Activated CD4-positive, alpha-beta T cell treated with anti-CD3 and anti-CD28 coated beads, Interleukin-2, Interleukin-6, amounts not matched to agents 100 ng/mL and 50 ng/mL, durations not matched to agents 16 hours and 8 hours (primary cell): Measurements from ENCODE around the gene PSMD2.

Experiments
- DNase-seq: peaks from one replicate; pipeline ENCODE4 v3.0.0-alpha.2; 2020

PSMD2 gene

DNA sequence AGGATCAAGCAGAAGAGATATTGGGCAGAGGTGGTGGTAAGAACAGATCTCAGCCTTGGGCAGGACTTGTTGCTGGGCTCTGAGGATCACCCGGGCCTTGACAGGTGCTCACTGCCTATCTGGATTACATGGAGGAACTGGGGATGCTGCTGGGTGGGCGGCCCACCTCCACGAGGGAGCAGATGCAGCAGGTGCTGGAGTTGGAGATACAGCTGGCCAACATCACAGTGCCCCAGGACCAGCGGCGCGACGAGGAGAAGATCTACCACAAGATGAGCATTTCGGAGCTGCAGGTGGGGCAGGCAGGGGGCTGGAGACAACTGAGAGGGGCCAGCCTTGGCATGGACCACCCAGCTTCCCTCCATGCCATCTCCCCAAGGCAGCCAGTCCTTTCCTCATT, 15.4 kb upstream of the PSMD2 start:
- DNase-seq = no peak

DNA sequence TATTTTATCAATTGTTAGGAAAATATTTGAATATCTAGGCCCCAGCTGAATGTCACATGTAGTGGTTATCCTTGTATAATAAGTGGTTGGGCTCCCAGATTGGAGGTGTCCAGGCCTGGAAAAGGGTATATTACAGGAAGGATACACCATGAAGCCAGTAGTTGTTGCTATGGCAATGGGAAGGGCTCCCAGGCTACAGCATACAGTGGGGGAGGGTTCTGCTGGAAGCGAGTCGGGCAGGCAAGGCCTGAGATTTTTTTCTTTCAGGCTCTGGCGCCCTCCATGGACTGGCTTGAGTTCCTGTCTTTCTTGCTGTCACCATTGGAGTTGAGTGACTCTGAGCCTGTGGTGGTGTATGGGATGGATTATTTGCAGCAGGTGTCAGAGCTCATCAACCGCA, 14.3 kb upstream of the PSMD2 start:
- DNase-seq = peak; percentile 44

DNA sequence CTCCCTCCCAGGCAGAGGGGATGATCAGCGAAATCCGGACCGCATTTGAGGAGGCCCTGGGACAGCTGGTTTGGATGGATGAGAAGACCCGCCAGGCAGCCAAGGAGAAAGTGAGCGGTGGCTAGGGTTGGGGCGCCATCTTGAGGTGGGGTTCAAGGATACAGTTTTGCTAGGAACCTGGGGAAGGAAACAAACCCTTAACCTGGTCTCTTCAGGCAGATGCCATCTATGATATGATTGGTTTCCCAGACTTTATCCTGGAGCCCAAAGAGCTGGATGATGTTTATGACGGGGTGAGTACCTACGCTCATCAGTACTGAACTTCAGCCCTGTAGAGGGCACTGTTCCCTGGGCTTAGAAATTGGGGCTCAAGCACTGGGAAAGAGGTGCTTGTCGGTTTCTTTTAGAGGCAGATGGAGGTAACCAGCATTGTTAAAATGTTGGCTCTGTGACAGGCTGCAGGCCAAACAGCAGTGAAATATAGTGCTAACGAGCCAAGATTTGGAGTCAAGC, 9.6 kb upstream of the PSMD2 start:
- peak; percentile 76 for DNase-seq

DNA sequence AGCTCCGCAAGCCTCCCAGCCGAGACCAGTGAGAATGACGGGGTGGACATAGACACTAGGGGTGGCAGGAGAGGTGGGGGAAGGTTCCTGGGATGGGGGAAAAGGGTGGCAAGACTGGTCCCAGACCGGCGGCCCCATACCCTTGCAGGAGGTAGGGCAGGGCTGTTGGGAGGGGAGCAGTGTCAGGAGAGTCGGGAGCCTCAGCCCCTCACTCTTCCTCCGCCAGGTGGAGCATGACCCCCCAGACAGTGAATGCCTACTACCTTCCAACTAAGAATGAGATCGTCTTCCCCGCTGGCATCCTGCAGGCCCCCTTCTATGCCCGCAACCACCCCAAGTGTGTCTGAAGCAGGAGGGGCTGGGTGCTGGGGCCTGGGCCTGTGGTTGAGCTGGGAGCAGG, 8.7 kb upstream of the PSMD2 start:
- no peak for DNase-seq

DNA sequence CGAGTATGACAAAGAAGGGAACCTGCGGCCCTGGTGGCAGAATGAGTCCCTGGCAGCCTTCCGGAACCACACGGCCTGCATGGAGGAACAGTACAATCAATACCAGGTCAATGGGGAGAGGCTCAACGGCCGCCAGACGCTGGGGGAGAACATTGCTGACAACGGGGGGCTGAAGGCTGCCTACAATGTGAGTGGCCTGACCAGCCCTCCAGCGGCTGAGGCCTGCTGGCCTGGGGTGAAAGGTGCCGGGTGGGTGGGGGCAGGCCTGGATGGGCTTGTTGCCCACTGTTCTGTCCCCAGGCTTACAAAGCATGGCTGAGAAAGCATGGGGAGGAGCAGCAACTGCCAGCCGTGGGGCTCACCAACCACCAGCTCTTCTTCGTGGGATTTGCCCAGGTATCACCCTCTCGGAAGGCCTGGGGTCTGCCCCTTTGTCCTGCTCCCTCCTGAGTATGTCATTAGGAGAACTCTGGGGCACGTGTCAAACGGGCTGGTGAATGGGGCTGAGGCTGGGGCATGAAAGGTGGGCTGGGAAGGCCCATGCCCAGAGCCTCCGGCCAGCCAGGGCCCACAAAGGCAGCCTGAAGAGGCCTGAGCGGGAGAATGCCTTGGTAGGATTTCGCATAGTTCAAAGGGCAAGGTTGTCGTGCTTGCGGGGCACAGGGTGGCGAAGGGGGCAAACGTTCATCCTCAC, 7.8 kb upstream of the PSMD2 start:
- no peak for DNase-seq

DNA sequence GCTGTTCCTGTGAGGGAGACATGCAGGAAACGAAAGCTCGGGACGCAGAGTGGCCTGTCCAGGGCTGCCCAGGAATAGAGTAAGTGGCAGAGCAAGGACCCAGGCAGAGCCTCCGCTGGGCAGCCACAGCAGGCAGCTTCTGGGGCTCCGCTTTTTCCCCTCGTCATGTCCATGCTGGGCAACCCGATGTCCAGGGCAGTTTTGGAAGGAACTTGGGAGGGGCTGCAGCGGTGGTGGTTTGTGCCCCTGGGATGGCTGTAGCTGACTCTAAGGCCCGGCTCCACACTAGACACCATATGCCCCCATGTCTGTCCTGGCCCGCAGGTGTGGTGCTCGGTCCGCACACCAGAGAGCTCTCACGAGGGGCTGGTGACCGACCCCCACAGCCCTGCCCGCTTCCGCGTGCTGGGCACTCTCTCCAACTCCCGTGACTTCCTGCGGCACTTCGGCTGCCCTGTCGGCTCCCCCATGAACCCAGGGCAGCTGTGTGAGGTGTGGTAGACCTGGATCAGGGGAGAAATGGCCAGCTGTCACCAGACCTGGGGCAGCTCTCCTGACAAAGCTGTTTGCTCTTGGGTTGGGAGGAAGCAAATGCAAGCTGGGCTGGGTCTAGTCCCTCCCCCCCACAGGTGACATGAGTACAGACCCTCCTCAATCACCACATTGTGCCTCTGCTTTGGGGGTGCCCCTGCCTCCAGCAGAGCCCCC, 7.1 kb upstream of the PSMD2 start:
- no peak for DNase-seq

DNA sequence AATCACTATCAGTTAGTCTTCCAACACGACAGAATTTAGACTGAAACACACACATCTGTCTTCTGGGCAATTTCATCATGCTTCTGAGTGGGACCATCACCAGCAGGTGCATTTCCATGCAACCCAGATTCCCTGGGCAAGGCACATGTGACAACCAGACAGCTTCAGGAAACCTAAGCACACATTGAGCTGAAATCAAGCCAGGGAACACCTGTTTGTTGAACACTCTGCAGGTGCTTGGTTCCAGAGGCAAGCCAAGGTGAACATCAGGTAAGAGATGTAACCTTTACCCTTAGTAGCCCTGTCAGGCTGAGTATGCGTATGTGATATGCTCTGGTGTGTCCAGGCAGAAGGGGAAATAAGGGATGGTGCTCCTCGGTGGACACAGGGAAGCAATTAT, 3.3 kb upstream of the PSMD2 start:
- no peak for DNase-seq

DNA sequence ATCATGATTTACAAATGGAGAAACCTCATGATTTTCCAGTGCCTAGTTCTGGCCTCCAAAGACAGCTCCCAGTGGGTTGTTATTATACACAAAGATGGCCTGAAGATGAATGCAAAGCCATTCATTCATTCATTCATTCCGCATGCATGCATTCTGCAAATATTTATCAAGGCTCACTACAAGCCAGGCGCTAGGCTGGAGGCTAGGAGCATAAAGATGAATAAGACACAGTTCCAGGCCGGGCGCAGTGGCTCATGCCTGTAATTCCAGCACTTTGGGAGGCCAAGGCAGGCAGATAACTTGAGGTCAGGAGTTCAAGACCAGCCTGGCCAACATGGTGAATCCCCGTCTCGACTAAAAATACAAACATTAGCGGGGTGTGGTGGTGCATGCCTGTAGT, 2.4 kb upstream of the PSMD2 start:
- no peak for DNase-seq

DNA sequence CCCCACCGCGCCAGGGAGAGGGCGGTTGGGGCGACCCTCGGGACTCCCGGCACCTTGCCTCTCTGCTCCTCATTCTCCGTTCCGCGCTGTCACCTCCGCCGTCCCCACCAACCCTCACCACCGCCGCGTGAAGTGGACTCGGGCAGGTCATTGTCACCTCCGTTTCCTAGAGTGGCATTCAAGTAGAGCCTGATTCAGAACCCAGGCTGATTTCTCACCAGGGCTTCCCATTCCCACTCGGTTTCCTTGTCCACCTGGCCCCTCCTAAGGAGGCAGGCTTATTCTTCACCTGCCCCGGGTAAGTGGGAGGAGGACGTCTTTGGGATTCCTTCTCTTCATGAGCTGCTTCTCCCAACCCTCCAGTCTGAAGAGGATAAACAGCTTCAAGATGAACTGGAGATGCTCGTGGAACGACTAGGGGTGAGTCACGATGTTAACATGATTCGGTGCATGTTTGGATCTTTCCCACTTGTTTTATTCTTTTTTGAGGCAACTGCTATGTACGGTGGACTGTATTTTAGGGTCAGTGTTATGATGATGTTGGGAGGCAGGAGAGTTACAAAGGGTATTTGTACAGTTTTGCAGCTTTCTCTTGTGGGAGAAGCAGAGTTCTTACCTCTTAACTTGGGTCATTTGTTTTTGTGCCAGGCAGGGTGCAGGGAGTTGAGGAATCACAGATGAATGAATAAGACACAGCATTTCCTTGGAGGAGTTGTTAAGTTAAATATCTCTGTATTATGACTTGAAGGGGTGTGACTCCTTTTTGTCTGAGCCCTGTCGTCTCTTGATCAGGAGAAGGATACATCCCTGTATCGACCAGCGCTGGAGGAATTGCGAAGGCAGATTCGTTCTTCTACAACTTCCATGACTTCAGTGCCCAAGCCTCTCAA, 692 bp downstream of the PSMD2 start:
- DNase-seq = peak; percentile 14

DNA sequence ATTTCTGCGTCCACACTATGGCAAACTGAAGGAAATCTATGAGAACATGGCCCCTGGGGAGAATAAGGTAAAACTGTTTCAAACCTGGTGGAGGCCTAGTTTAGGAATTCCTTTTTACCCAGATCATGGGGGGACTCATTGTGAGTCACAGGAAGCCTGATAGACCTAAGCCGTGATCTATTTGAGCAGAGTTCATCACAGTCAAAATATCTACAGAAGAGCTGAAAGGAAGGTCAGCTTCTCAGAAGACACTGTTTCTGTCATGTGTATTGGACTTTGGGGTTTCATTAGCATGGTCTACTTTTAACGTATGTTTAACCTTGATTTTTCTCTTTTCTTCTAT, 1.3 kb downstream of the PSMD2 start:
- DNase-seq = no peak

DNA sequence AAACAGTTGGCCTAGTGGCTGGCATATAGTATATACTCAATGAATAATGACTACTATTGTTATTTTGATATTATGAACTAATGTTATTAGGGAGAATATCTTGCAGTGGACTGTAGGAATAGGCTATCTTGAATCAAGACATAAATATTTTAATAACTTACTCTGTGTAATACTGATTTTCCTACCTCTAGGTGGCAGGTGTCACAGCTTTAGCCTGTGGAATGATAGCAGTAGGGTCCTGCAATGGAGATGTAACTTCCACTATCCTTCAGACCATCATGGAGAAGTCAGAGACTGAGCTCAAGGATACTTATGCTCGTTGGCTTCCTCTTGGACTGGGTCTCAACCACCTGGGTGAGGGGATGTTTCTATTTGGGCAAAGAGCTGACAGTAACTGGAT, 6.5 kb downstream of the PSMD2 start:
- no peak for DNase-seq

DNA sequence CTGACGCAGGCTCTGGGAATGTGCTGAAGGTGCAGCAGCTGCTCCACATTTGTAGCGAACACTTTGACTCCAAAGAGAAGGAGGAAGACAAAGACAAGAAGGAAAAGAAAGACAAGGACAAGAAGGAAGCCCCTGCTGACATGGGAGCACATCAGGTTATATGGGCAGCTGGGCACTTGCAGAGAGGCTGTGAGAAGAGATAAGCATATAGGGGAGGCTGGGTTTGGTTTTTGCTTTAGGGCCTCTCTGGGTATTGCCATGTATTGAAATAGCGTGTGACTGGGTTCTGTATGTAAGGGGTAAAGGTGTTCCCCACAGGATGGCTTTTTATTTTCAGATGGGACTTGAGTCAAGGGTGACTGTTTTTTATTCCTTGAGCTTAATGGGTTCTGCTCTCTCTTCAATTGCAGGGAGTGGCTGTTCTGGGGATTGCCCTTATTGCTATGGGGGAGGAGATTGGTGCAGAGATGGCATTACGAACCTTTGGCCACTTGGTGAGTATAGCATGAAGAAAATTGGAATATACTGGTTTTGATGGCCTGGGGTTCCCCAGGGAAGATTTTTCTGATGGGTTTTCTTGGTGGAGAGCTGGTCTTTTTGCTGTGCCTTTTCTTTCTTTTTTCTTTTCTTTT, 7.4 kb downstream of the PSMD2 start:
- DNase-seq = no peak

DNA sequence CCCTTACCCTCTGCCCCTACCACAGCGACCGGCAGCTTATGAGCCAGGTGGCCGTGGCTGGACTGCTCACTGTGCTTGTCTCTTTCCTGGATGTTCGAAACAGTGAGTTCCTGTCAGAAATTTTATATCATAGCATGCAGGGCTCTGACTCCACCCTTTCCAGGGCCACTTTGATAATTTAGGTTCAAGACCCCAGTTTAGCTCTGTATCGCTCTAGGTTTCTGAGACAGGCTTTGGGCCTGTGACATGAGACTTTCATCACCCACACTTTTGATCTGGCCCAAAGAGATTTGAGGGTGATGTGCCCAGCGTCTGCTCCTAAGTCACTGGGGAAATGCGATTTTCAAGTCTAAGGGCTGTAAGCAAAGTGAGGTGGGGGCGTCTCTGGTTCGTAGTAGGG, 8.9 kb downstream of the PSMD2 start:
- no peak for DNase-seq

DNA sequence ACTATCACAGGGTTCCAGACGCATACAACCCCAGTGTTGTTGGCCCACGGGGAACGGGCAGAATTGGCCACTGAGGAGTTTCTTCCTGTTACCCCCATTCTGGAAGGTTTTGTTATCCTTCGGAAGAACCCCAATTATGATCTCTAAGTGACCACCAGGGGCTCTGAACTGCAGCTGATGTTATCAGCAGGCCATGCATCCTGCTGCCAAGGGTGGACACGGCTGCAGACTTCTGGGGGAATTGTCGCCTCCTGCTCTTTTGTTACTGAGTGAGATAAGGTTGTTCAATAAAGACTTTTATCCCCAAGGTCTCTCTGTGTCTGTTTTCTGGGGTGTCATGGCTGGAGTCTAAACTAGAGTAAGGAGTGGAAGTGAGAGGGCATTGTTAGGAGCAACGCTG, 9.7 kb downstream of the PSMD2 start:
- DNase-seq = no peak

DNA sequence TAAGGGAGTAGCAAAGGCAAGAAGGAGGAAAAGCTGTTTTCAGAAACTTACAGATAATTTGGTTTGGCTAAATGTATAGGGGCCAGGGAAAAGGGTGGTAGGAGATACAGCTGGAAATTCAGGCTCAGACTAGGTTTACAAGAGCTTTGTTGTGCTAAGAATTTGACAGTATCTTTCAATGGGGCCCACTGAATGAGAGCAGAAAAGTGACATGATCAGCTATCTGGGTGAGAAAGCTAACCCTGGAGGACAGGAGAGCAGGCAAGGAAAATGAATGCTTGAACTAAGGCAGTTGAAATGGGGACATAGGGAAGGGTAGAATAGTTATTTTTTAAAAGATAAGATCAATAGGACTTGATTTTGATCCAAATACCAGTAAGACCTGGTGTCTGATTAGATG, 12.6 kb downstream of the PSMD2 start:
- no peak for DNase-seq

DNA sequence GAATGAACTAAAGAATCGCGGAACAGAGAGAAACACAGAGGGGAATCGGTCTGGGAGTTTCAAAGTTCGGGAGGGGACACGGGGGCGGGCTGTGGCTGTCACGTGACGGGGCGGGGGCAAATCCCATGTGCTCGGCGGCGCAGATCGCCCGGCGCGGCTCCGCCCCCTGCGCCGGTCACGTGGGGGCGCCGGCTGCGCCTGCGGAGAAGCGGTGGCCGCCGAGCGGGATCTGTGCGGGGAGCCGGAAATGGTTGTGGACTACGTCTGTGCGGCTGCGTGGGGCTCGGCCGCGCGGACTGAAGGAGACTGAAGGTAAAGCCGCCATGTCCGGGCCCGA, 15.3 kb downstream of the PSMD2 start, which contains the start of gene EIF4G1:
Gene EIF4G1, plus strand, starts transcription at position 244 of the 337 bp plus-strand sequence. CDS start 1,191 bp downstream, outside the sequence.
- peak; percentile 96 for DNase-seq

DNA sequence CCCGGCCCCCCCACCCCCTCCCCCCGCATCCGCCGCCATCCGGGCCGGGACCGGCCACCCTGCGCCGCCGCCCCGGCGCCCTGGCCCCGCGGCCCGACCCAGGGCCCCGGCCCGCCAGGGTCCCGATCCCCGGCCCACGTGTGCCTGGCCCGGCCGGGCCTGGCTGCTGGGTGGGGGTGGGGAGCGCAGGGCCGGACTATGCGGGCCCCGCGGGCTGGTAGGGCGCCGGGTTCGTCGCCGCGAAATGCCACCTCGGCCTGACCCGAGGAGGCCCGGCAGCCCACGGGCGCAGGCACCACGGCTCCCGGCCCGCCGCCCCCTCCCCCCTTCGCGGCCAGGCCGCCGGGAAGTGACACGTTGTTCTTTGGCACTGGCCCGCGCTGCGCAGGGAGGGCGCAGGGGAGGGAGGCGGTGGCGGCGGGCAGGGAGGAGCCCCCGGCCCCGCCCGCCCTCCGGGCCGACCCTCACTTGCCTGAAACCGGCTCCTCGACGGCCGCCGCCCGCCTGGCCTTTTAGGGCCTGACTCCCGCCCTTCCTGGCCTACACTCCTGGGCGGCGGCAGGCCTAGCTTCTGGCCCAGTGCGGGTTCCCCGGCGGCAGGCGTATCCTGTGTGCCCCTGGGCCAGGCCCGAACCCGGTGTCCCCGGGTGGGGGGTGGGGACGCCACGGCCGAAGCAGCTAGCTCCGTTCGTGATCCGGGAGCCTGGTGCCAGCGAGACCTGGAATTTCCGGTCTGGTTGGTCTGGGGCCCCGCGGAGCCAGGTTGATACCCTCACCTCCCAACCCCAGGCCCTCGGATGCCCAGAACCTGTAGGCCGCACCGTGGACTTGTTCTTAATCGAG, 15.9 kb downstream of the PSMD2 start:
- peak; percentile 70 for DNase-seq

DNA sequence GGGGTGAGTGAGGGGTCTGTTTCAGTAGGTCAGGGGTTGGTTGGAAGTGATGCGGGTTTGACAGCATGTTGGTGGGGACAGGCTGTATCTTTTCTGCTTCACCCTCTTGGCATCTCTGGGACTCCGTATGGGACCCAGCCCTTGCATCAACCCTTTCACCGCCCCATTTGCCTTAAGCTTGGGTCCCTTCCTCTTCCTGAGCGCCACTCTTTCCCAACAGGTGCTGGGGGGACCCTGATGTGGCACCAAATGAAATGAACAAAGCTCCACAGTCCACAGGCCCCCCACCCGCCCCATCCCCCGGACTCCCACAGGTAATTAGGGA, 16.5 kb downstream of the PSMD2 start:
- no peak for DNase-seq

DNA sequence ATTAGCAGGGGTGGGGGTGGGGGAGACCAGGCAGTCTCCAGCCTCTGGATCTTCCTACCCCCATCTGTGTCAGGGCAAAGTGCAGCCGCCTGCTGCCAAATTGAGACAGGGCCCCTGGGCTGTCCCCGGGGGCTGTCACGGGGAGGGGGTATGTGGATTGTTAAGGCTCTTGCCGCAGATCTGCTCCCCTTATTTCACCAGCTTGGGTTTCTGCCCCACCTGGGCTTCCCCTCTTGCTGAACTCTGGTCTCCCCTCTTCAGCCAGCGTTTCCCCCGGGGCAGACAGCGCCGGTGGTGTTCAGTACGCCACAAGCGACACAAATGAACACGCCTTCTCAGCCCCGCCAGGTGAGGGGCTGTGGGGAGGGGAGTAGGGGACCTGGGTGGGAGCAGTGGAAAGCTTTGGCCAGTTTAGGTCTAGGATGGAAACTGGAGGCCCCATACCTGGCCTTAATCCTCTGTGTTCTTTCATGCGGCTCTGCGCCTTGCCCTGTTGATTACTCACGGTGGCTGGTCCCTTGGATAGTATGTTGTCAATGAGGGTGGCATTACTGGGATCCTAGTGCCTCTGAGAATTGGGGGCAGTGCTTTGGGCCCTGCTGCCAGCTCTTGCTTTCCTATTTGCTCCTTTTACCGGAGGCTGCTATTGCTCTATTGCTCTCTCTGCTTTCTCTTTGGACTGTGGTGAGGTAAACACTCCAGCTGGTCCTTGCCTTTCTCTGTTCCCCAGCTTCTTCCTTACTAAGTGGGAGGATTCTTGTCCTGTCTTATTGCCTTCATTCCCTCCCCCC, 17.0 kb downstream of the PSMD2 start:
- DNase-seq = no peak

DNA sequence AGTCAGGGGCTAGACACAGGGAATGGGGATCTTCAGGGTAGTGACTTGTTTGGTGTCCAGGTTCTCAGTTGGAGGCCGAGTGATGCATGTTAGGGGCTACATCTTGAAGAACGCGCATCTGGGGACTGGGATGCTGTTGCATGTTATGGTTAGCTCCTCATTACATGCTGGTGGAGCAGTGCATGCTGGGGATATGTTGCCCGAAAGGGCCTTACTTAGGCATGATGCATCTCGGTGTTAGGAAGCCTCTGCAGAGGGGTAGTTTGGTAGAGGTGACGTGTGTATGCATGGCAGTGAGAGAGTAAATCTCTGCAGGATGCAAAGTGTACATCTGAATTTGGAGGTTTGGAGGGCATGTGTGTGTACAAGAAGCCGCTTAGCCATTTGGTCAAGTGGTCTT, 17.8 kb downstream of the PSMD2 start:
- no peak for DNase-seq

DNA sequence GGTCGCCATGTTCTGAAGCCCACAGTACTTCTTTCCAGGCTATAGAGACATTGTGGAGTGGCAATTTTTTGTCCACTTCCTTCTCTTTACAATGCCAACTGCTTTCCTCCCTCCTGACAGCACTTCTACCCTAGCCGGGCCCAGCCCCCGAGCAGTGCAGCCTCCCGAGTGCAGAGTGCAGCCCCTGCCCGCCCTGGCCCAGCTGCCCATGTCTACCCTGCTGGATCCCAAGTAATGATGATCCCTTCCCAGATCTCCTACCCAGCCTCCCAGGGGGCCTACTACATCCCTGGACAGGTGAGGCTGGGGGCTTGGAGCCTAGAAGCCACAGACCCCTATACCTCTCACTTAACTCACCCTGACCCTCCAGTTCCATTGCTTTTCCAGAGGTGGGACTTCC, 18.2 kb downstream of the PSMD2 start:
- DNase-seq = no peak

DNA sequence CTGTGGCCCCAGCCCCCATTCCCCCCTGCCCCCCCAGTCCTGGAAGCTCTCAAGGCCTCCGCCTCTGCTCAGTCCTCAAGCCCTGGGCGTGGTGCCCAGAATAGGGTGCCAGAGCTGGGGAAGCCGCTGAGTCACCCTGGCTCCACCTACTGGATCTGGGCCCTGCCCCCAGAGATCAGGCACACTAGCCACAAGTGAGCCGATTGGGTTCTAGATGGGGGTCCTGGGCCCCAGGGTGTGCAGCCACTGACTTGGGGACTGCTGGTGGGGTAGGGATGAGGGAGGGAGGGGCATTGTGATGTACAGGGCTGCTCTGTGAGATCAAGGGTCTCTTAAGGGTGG, 21.0 kb downstream of the PSMD2 start:
- peak; percentile 49 for DNase-seq
